ENCODE data around the gene JAZF1.

JAZF1 gene

GRCh38 chr7:27839099-27839498 is 341.5 kb downstream of the JAZF1 start:
- no peak overlapping the region for H2AFZ ChIP-seq (ENCODE audit: low read length)
- no peaks in the 10 kb centered on the region for H3F3A ChIP-seq (ENCODE audit: insufficient read depth, low read length)
- no peaks in the 10 kb centered on the region for H3K9me2 ChIP-seq (replicated peaks; ENCODE audit: insufficient read depth, low read length)
- no peaks in the 10 kb centered on the region for H3K4me1 ChIP-seq (ENCODE audit: low read length)
- TF ChIP-seq EZH2phosphoT487 (IDR thresholded peaks at IDR 0.05; ENCODE audit: low read length) (no peak), EZH2 (optimal IDR thresholded peaks at IDR 0.05; ENCODE audit: low read depth, low read length) (no peak), CTCF (IDR thresholded peaks at IDR 0.05; ENCODE audit: low read length) (no peak)
- H3K9ac ChIP-seq (ENCODE audit: low read length): no peak overlapping the region
- H4K20me1 ChIP-seq (ENCODE audit: insufficient read depth, low read length): no peaks in the 10 kb centered on the region
- H3K27me3 ChIP-seq (replicated peaks; ENCODE audit: insufficient read depth, low read length): no peaks in the 10 kb centered on the region
- H3K27ac ChIP-seq (ENCODE audit: low read length): no peak overlapping the region
- no peaks in the 10 kb centered on the region for H3K79me2 ChIP-seq (ENCODE audit: low read length)
- H3K36me3 ChIP-seq (replicated peaks; ENCODE audit: insufficient read depth, low read length): no peaks in the 10 kb centered on the region
- no peak overlapping the region for H3K4me2 ChIP-seq (ENCODE audit: low read depth, low read length)
- no peaks in the 10 kb centered on the region for H3K9me3 ChIP-seq (replicated peaks; ENCODE audit: insufficient read depth, low read length)
- DNase-seq: no peak
- H3K4me3 ChIP-seq (ENCODE audit: low read length): no peak overlapping the region

GRCh38 chr7:27836536-27836935 is 344.1 kb downstream of the JAZF1 start:
- Histone ChIP-seq H2AFZ (ENCODE audit: low read length) (no peak overlapping the region), H3K79me2 (ENCODE audit: low read length) (no peaks in the 10 kb centered on the region), H3K4me2 (ENCODE audit: low read depth, low read length) (no peak overlapping the region), H3K9ac (ENCODE audit: low read length) (no peak overlapping the region), H3K9me3 (replicated peaks; ENCODE audit: insufficient read depth, low read length) (no peaks in the 10 kb centered on the region), H3K27me3 (replicated peaks; ENCODE audit: insufficient read depth, low read length) (no peaks in the 10 kb centered on the region), H4K20me1 (ENCODE audit: insufficient read depth, low read length) (no peaks in the 10 kb centered on the region), H3F3A (ENCODE audit: insufficient read depth, low read length) (no peaks in the 10 kb centered on the region), H3K27ac (ENCODE audit: low read length) (no peak overlapping the region), H3K4me3 (ENCODE audit: low read length) (no peak overlapping the region), H3K36me3 (replicated peaks; ENCODE audit: insufficient read depth, low read length) (no peaks in the 10 kb centered on the region), H3K4me1 (ENCODE audit: low read length) (no peaks in the 10 kb centered on the region), H3K9me2 (replicated peaks; ENCODE audit: insufficient read depth, low read length) (no peaks in the 10 kb centered on the region)
- TF ChIP-seq CTCF (IDR thresholded peaks at IDR 0.05; ENCODE audit: low read length) (no peak), EZH2phosphoT487 (IDR thresholded peaks at IDR 0.05; ENCODE audit: low read length) (no peak), EZH2 (optimal IDR thresholded peaks at IDR 0.05; ENCODE audit: low read depth, low read length) (no peak)
- no peak for DNase-seq

- Histone ChIP-seq H3K4me3 (ENCODE audit: low read length) (no peak overlapping the region), H3K36me3 (replicated peaks; ENCODE audit: insufficient read depth, low read length) (no peaks in the 10 kb centered on the region), H3K9me3 (replicated peaks; ENCODE audit: insufficient read depth, low read length) (no peaks in the 10 kb centered on the region), H2AFZ (ENCODE audit: low read length) (no peak overlapping the region), H3F3A (ENCODE audit: insufficient read depth, low read length) (no peaks in the 10 kb centered on the region), H3K9ac (ENCODE audit: low read length) (no peak overlapping the region), H4K20me1 (ENCODE audit: insufficient read depth, low read length) (no peaks in the 10 kb centered on the region), H3K27ac (ENCODE audit: low read length) (no peak overlapping the region), H3K79me2 (ENCODE audit: low read length) (no peaks in the 10 kb centered on the region), H3K27me3 (replicated peaks; ENCODE audit: insufficient read depth, low read length) (no peaks in the 10 kb centered on the region), H3K4me1 (ENCODE audit: low read length) (no peaks in the 10 kb centered on the region), H3K4me2 (ENCODE audit: low read depth, low read length) (no peak overlapping the region), H3K9me2 (replicated peaks; ENCODE audit: insufficient read depth, low read length) (no peaks in the 10 kb centered on the region)
- no peak for DNase-seq
- TF ChIP-seq EZH2 (optimal IDR thresholded peaks at IDR 0.05; ENCODE audit: low read depth, low read length) (no peak), CTCF (IDR thresholded peaks at IDR 0.05; ENCODE audit: low read length) (no peak), EZH2phosphoT487 (IDR thresholded peaks at IDR 0.05; ENCODE audit: low read length) (no peak)
Measured at GRCh38 chr7:27835376-27835775, 345.2 kb downstream of the JAZF1 start.

Measured in MM.1S (cell line).